OCI-LY7 (cell line): ENCODE measurements around the gene SMG1. TPM values are rescaled to one million over a fixed set of nuclear protein-coding genes. Genes with fewer than 3 reads are reported as not detected.

Experiments used
- BruUV-seq: library from RNA; stranded (reverse); fragments of 400-500 nt; replicated peaks from 2 replicates; lab custom pipeline; 2021; lab: Mats Ljungman, UMichigan
- CTCF ChIA-PET: fragments of 300-600 bp; sonication (Branson Sonifier 250); formaldehyde crosslinking; loops from one replicate; lab custom pipeline; 2022; ENCODE audit warnings: antibody characterized with exemption; ENCODE audit not compliant: unreplicated experiment; lab: Charles Lee
- POLR2A ChIA-PET: fragments of 300-600 bp; sonication (Branson Sonifier 250); formaldehyde crosslinking; loops from one replicate; lab custom pipeline; 2022; ENCODE audit warnings: antibody characterized with exemption; lab: Charles Lee
- DNase-seq: peaks from one replicate; pipeline ENCODE4 v3.0.0-alpha.2; 2015; ENCODE audit warnings: low spot score
- H2AFZ ChIP-seq: fragments of 200-600 bp; sonication (generic), shearing (Covaris generic); 2 replicates; pipeline ENCODE4 v1.6.1; 2014; ENCODE audit warnings: mild to moderate bottlenecking, antibody characterized with exemption, low read length, moderate library complexity
- H3K27ac ChIP-seq: fragments of 200-600 bp; sonication (generic); 2 replicates; pipeline ENCODE4 v1.5.1; 2014; ENCODE audit warnings: mixed run types, low read depth, mild to moderate bottlenecking, moderate library complexity, low read length, inconsistent platforms; ENCODE audit not compliant: poor library complexity, severe bottlenecking
- H3K36me3 ChIP-seq: fragments of 200-600 bp; sonication (generic); 2 replicates; pipeline ENCODE4 v1.6.1; 2014; ENCODE audit warnings: mild to moderate bottlenecking, antibody characterized with exemption, low read length, moderate library complexity, mixed read lengths; ENCODE audit not compliant: insufficient read depth
- H3K4me1 ChIP-seq: fragments of 200-600 bp; sonication (generic); 2 replicates; pipeline ENCODE4 v1.5.1; 2014; ENCODE audit warnings: mild to moderate bottlenecking, low read length; ENCODE audit not compliant: insufficient read depth, poor library complexity, severe bottlenecking
- H3K4me2 ChIP-seq: fragments of 200-600 bp; sonication (generic); 2 replicates; pipeline ENCODE4 v1.6.1; 2014; ENCODE audit warnings: mild to moderate bottlenecking, low read length
- H3K4me3 ChIP-seq: fragments of 200-600 bp; sonication (generic); 2 replicates; pipeline ENCODE4 v1.5.1; 2014; ENCODE audit warnings: mild to moderate bottlenecking, low read depth, low read length; ENCODE audit not compliant: poor library complexity, severe bottlenecking
- H3K79me2 ChIP-seq: fragments of 200-600 bp; sonication (generic); 2 replicates; pipeline ENCODE4 v1.6.1; 2016; ENCODE audit warnings: low read depth, mild to moderate bottlenecking, low read length, moderate library complexity, mixed read lengths; ENCODE audit not compliant: insufficient read depth
- H3K9me2 ChIP-seq: fragments of 200-600 bp; sonication (generic); 2 replicates; pipeline ENCODE4 v1.6.1; 2016; ENCODE audit warnings: mild to moderate bottlenecking, low read length, mixed read lengths; ENCODE audit not compliant: insufficient read depth
- H3K9me3 ChIP-seq: fragments of 200-600 bp; sonication (generic); 2 replicates; pipeline ENCODE4 v1.6.1; 2014; ENCODE audit warnings: mild to moderate bottlenecking, mixed run types, low read length, mixed read lengths
- H4K20me1 ChIP-seq: fragments of 200-600 bp; sonication (generic); 2 replicates; pipeline ENCODE4 v1.6.1; 2014; ENCODE audit warnings: mild to moderate bottlenecking, antibody characterized with exemption, low read length, moderate library complexity, mixed read lengths; ENCODE audit not compliant: insufficient read depth
- CTCF ChIP-seq: fragments of 200-600 bp; sonication (generic); conservative IDR thresholded peaks from 2 replicates; pipeline ENCODE4 v1.5.1; 2014; ENCODE audit warnings: mild to moderate bottlenecking, antibody characterized with exemption, low read length, moderate library complexity, mixed read lengths
- EZH2phosphoT487 ChIP-seq: fragments of 200-600 bp; sonication (generic); IDR thresholded peaks from 2 replicates; pipeline ENCODE4 v1.6.1; 2018; ENCODE audit warnings: low read depth, borderline replicate concordance, mild to moderate bottlenecking, mixed run types, antibody characterized with exemption, low read length, moderate library complexity, mixed read lengths
- intact Hi-C: fragments of 100-400 bp; cut with micrococcal nuclease; formaldehyde crosslinking; loops from one replicate; pipeline ENCODE4 v1.10.0; 2022; ENCODE audit not compliant: unreplicated experiment
- total RNA-seq, 2 experiments: library from RNA; depleted of rRNA in 1 of 2; stranded (reverse); fragments of >200 nt in 1 of 2; shearing (Covaris generic) in 1 of 2; gene quantifications; 2 replicates each; pipeline ENCODE4 v1.2.3, GENCODE V29; 2014 to 2022

The SMG1 gene
- total RNA-seq, 2 experiments from 2014 or later: 106 to 199 TPM

- intact Hi-C loops: no loop called here
- no peaks in the 10 kb centered on the region for H3K4me1 ChIP-seq
- H2AFZ ChIP-seq: no peak overlapping the region
- no peak overlapping the region for H3K27ac ChIP-seq
- no TSS peak for BruUV-seq
- ChIA-PET POLR2A (interaction anchor here (0.7 kb wide), 1 partner anchor 41 kb away, joined by 3 read pairs; no protein-coding TSS in a partner anchor), CTCF (no interaction called here)
- no peak overlapping the region for H3K4me3 ChIP-seq
- H4K20me1 ChIP-seq: no peaks in the 10 kb centered on the region; the same call in 1 of the 2 replicates
- peaks cover 98% of the 10 kb centered on the region for H3K36me3 ChIP-seq
- TF ChIP-seq CTCF (no peak), EZH2phosphoT487 (no peak)
- no peak overlapping the region for H3K4me2 ChIP-seq
- no peak for DNase-seq
- no peaks in the 10 kb centered on the region for H3K79me2 ChIP-seq
- no peaks in the 10 kb centered on the region for H3K9me3 ChIP-seq
- no peaks in the 10 kb centered on the region for H3K9me2 ChIP-seq
These were observed 93.6 kb downstream of the SMG1 start for GRCh38 chr16:18832613-18833012.

DNA sequence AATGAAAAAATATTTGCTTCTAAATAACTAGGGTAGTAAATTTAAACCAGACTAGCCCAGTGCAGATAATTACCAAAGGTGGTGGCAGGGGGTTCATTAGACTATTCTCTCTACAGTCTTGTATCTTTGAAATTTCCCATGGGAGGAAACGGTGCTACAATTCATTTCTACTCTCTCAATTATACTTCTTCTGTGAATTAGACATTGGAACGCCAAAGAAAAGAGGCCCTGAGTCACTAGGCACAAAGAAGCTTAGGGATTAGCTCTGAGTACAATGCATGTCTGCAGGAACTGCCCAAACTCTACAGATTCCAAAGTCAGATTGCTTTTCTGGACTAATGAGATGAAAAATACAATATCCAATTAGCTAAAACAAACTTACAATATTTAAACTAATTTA, 94.2 kb downstream of the SMG1 start:
- TF ChIP-seq EZH2phosphoT487 (no peak), CTCF (no peak)
- Histone ChIP-seq H2AFZ (no peak overlapping the region), H3K9me2 (no peaks in the 10 kb centered on the region), H3K4me3 (no peak overlapping the region), H3K36me3 (peaks cover 94% of the 10 kb centered on the region), H3K4me1 (no peaks in the 10 kb centered on the region), H3K27ac (no peak overlapping the region), H3K79me2 (no peaks in the 10 kb centered on the region), H3K9me3 (no peaks in the 10 kb centered on the region), H4K20me1 (no peaks in the 10 kb centered on the region; the same call in 1 of the 2 replicates), H3K4me2 (no peak overlapping the region)
- CTCF ChIA-PET: no interaction called here
- intact Hi-C loops: no loop called here
- no TSS peak for BruUV-seq
- POLR2A ChIA-PET: interaction anchor here (0.5 to 1.6 kb wide), 3 partner anchors 12 to 688 kb away, joined by 3 to 6 read pairs (median 6); no protein-coding TSS in a partner anchor
- DNase-seq: no peak

DNA sequence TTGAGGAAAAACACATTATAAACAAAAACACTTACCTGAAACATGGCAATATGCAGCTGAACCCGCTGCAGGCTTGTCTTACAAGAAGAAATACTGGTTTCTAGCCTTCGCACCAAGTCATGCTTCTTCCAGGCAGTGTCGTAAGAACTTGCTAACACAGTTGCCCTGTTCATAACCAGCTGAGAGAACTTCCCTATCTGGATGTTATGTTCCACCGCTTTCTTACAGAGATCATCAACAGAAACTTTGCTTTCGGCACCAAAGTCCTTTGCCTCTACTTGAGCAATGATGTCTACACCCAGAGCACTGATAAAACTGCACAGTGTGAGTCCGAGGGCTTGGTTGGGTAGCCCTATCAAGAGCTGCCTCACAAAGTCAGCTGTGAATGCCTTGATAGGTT, 97.0 kb downstream of the SMG1 start:
- Histone ChIP-seq H3K27ac (no peak overlapping the region), H3K9me2 (no peaks in the 10 kb centered on the region), H4K20me1 (no peaks in the 10 kb centered on the region), H3K4me1 (no peaks in the 10 kb centered on the region), H3K4me3 (no peak overlapping the region), H3K79me2 (no peaks in the 10 kb centered on the region), H3K36me3 (peaks cover 69% of the 10 kb centered on the region), H3K9me3 (no peaks in the 10 kb centered on the region), H3K4me2 (no peak overlapping the region), H2AFZ (no peak overlapping the region)
- BruUV-seq: no TSS peak
- ChIA-PET CTCF (interaction anchor here (0.8 kb wide), 1 partner anchor 28 kb away, joined by 4 read pairs; the partner anchor contains the start of gene ARL6IP1), POLR2A (interaction anchor here (1.1 kb wide), 1 partner anchor 10 kb away, joined by 3 read pairs; no protein-coding TSS in a partner anchor)
- intact Hi-C loops: no loop called here
- no peak for DNase-seq
- TF ChIP-seq CTCF: no peak
- no peak for TF ChIP-seq EZH2phosphoT487
